ENCODE data around the gene MAP3K8. TPM values are rescaled to one million over a fixed set of nuclear protein-coding genes. Genes with fewer than 3 reads are reported as not detected.
A peak's percentile ranks its signal among the peaks of the same experiment; 100 is the strongest.

The MAP3K8 gene
- total RNA-seq, 1 donor from 2014 or later = 1.6 TPM

- Histone ChIP-seq H3K27me3 (ENCODE audit: control insufficient read depth, insufficient read depth, low read length) (no peaks in the 10 kb centered on the region), H3K36me3 (ENCODE audit: control insufficient read depth, insufficient read depth, low read length) (no peaks in the 10 kb centered on the region), H3K4me3 (ENCODE audit: low read depth, low read length) (no peak overlapping the region)
- DNase-seq (ENCODE audit: low read depth) = peak; percentile 100
- FAIRE-seq = no peak
- TF ChIP-seq CTCF (IDR thresholded peaks at IDR 0.05; ENCODE audit: insufficient read depth, low read length, severe bottlenecking) = no peak
Observed at GRCh38 chr10:30447125-30447799, 13.3 kb downstream of the MAP3K8 start.

GRCh38 chr10:30448092-30448491 lies 14.1 kb downstream of the MAP3K8 start:
- FAIRE-seq (no peak), DNase-seq (ENCODE audit: low read depth) (no peak)
- Histone ChIP-seq H3K27me3 (ENCODE audit: control insufficient read depth, insufficient read depth, low read length) (no peaks in the 10 kb centered on the region), H3K4me3 (ENCODE audit: low read depth, low read length) (no peak overlapping the region), H3K36me3 (ENCODE audit: control insufficient read depth, insufficient read depth, low read length) (no peaks in the 10 kb centered on the region)
- no peak for TF ChIP-seq CTCF (IDR thresholded peaks at IDR 0.05; ENCODE audit: insufficient read depth, low read length, severe bottlenecking)

- TF ChIP-seq CTCF (IDR thresholded peaks at IDR 0.05; ENCODE audit: insufficient read depth, low read length, severe bottlenecking) = no peak
- DNase-seq (ENCODE audit: low read depth) (no peak), FAIRE-seq (peak; percentile 77)
- Histone ChIP-seq H3K27me3 (ENCODE audit: control insufficient read depth, insufficient read depth, low read length) (no peaks in the 10 kb centered on the region), H3K4me3 (ENCODE audit: low read depth, low read length) (no peak overlapping the region), H3K36me3 (ENCODE audit: control insufficient read depth, insufficient read depth, low read length) (no peaks in the 10 kb centered on the region)
Observed at GRCh38 chr10:30453764-30454527, 20.0 kb downstream of the MAP3K8 start.

GRCh38 chr10:30454744-30455510 lies 20.9 kb downstream of the MAP3K8 start:
- Histone ChIP-seq H3K4me3 (ENCODE audit: low read depth, low read length) (no peak overlapping the region), H3K27me3 (ENCODE audit: control insufficient read depth, insufficient read depth, low read length) (no peaks in the 10 kb centered on the region), H3K36me3 (ENCODE audit: control insufficient read depth, insufficient read depth, low read length) (peaks cover under 1% of the 10 kb centered on the region)
- DNase-seq (ENCODE audit: low read depth) (peak; percentile 45), FAIRE-seq (no peak)
- TF ChIP-seq CTCF (IDR thresholded peaks at IDR 0.05; ENCODE audit: insufficient read depth, low read length, severe bottlenecking) = no peak

GRCh38 chr10:30455816-30456215 lies 21.8 kb downstream of the MAP3K8 start:
- Histone ChIP-seq H3K27me3 (ENCODE audit: control insufficient read depth, insufficient read depth, low read length) (no peaks in the 10 kb centered on the region), H3K36me3 (ENCODE audit: control insufficient read depth, insufficient read depth, low read length) (peaks cover 2% of the 10 kb centered on the region), H3K4me3 (ENCODE audit: low read depth, low read length) (no peak overlapping the region)
- DNase-seq (ENCODE audit: low read depth) = no peak
- no peak for TF ChIP-seq CTCF (IDR thresholded peaks at IDR 0.05; ENCODE audit: insufficient read depth, low read length, severe bottlenecking)
- no peak for FAIRE-seq

Data from bronchial epithelial cell (primary cell).